ENCODE measurements around the gene ANTXR1. TPM values are rescaled to one million over a fixed set of nuclear protein-coding genes. Genes with fewer than 3 reads are reported as not detected.
A peak's percentile ranks its signal among the peaks of the same experiment; 100 is the strongest.

Gene ANTXR1
- total RNA-seq, 1 donor, result 61.5 TPM

GRCh38 chr2:69073928-69074570 is 61.1 kb downstream of the ANTXR1 start:
- no peak overlapping the region for H3K4me3 ChIP-seq (ENCODE audit: low read depth, low read length)
- DNase-seq (ENCODE audit: low read depth), result peak; percentile 55
- TF ChIP-seq CTCF (IDR thresholded peaks at IDR 0.05; ENCODE audit: insufficient read depth, low read length), result no peak

DNA sequence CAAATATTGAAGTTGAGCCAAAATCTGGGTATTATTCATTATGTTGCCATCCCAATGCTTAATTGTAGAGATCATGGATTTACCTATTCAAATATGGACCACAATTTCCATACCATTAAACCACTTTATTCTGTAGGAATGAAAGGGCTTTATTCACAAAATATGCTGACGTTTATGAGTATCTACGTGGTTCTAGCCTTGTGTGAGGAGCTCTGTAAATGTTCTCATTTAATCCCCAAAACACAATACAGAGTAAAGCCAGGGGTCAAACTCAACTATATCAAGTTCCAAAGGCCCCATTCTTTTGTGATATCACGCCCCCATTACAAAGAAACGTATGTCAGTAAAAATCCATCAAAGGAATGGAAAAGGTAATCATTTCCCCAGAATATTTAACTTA is 61.9 kb downstream of the ANTXR1 start:
- TF ChIP-seq CTCF (IDR thresholded peaks at IDR 0.05; ENCODE audit: insufficient read depth, low read length), result no peak
- no peak for DNase-seq (ENCODE audit: low read depth)

DNA sequence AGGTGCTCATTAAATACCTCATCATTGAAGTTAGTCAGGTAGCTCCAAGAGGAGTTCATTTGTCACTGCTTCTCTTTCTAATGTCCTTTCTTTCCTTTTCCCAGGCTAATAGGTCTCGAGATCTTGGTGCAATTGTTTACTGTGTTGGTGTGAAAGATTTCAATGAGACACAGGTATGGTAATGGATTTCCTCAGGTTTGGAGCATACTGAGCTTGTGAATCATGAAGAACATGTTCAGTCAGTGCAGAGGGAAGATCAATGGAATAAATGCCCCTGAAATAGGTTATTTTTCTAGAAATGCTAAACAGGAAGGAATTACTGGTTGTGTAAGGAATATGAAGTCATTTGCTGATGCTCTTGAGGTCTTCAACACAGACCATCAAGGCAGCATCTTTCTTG is 62.5 kb downstream of the ANTXR1 start:
- no peak overlapping the region for H3K4me3 ChIP-seq (ENCODE audit: low read depth, low read length)
- TF ChIP-seq CTCF (IDR thresholded peaks at IDR 0.05; ENCODE audit: insufficient read depth, low read length), result no peak
- DNase-seq (ENCODE audit: low read depth), result no peak

More for the DNA sequence above, 61.9 kb downstream of the ANTXR1 start:
- H3K4me3 ChIP-seq (ENCODE audit: low read depth, low read length), result no peak overlapping the region

DNA sequence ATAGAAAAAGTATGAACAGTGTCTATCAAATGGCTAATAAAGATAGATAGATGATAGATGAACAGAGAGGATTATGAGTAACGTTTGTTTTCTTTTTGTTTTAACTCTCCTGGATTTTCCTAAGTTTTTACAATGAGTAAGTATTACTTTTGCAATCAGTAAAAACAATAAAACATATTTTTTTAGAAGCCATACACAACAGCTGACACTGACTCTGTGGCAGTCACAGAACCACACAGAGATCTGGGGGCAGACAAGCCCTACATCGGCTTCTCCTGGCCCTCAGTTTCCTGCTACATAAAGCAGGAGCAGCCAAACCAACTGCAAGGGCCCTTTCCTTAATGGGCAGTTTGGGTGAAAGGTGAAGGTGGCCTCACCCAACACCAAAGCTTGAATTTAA is 63.6 kb downstream of the ANTXR1 start:
- no peak for DNase-seq (ENCODE audit: low read depth)
- no peak overlapping the region for H3K4me3 ChIP-seq (ENCODE audit: low read depth, low read length)
- no peak for TF ChIP-seq CTCF (IDR thresholded peaks at IDR 0.05; ENCODE audit: insufficient read depth, low read length)

DNA sequence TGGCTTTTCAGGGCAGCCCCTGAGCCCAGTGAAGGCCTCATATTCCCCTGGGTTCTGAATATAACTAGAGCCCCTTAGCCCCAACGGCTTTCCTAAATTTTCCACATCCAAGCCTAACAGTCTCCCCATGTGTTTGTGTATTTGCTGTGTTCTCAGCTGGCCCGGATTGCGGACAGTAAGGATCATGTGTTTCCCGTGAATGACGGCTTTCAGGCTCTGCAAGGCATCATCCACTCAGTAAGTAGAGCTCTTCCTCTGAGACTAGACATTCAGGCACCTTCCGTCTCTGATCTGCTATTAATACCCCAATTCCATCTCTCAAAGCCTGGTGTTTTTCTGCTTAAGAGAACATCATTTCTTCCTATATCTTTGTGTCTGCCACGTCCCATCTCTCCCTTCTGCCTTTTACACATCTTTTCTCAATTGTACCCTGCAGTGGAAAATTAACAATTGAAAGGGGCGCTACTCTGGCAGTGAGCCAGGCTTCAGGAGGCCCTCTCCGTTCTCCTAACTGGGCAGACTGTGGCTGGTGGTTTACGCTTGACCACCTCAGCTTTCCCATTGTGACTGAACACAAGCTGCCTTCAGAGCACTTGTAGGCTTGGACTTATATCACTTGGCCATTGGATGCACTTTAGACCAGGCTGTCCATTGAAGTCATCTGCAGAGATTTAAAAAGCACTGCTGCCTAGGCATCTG is 64.4 kb downstream of the ANTXR1 start:
- no peak for DNase-seq (ENCODE audit: low read depth)
- TF ChIP-seq CTCF (IDR thresholded peaks at IDR 0.05; ENCODE audit: insufficient read depth, low read length), result no peak

DNA sequence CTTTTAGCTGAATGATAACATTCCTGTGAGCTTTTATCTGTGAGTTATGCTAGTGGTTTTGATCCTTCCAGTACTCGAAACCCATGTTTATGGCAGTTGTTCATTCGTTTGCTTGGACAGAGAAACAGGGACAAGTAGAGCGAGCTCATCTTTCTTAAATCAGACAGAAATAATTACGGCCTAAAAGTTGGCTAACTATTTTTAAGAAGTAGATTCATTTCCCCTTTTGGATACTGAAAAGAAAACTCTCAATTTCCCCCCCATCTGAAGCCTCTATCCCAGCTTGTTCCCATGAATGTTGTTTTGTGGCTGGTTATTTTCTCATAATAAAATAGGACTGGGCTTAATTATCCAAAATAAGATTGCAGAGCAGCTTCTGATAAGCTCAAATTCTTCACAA is 67.1 kb downstream of the ANTXR1 start:
- DNase-seq (ENCODE audit: low read depth), result no peak
- H3K4me3 ChIP-seq (ENCODE audit: low read depth, low read length), result no peak overlapping the region
- TF ChIP-seq CTCF (IDR thresholded peaks at IDR 0.05; ENCODE audit: insufficient read depth, low read length), result no peak

More for the DNA sequence above, 64.4 kb downstream of the ANTXR1 start:
- no peak overlapping the region for H3K4me3 ChIP-seq (ENCODE audit: low read depth, low read length)

All from fibroblast of the aortic adventitia (primary cell).